GM18519 (cell line): ENCODE data around the gene MDM4.

Source experiments
- ATAC-seq: cut with Tn5 transposase; IDR thresholded peaks from one replicate; pipeline ENCODE4 v1.9.1; 2021; ENCODE audit warnings: mild to moderate bottlenecking, moderate library complexity; ENCODE audit not compliant: unreplicated experiment, low FRiP score

Gene MDM4

GRCh38 chr1:204600968-204601367 lies 84.8 kb downstream of the MDM4 start:
- ATAC-seq = no peak

GRCh38 chr1:204602111-204602579 lies 85.9 kb downstream of the MDM4 start:
- no peak for ATAC-seq

GRCh38 chr1:204602871-204603542 lies 86.8 kb downstream of the MDM4 start:
- ATAC-seq = no peak

GRCh38 chr1:204605791-204606190 lies 89.6 kb downstream of the MDM4 start:
- no peak for ATAC-seq
